ENCODE results near the gene BACH2.
"Not testable (repeated sequence)": the region's sequence is repeated elsewhere in the genome, so short reads cannot be mapped to it uniquely, and the experiment has no call there.

- TF ChIP-seq, protein P1, sequence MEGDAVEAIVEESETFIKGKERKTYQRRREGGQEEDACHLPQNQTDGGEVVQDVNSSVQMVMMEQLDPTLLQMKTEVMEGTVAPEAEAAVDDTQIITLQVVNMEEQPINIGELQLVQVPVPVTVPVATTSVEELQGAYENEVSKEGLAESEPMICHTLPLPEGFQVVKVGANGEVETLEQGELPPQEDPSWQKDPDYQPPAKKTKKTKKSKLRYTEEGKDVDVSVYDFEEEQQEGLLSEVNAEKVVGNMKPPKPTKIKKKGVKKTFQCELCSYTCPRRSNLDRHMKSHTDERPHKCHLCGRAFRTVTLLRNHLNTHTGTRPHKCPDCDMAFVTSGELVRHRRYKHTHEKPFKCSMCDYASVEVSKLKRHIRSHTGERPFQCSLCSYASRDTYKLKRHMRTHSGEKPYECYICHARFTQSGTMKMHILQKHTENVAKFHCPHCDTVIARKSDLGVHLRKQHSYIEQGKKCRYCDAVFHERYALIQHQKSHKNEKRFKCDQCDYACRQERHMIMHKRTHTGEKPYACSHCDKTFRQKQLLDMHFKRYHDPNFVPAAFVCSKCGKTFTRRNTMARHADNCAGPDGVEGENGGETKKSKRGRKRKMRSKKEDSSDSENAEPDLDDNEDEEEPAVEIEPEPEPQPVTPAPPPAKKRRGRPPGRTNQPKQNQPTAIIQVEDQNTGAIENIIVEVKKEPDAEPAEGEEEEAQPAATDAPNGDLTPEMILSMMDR (IDR thresholded peaks at IDR 0.05; ENCODE audit: insufficient read depth, low read length) = not testable (repeated sequence)
- not testable (repeated sequence) for TF ChIP-seq GABPA, POLR2AphosphoS5 (IDR thresholded peaks at IDR 0.05; ENCODE audit: low read depth)
Measured at GRCh38 chr6:90166155-90166924, 130.3 kb downstream of the BACH2 start.
